Body of pancreas (tissue), 4 donors: ENCODE measurements around the gene C2orf49. TPM values are rescaled to one million over a fixed set of nuclear protein-coding genes. Genes with fewer than 3 reads are reported as not detected.

Experiments
- ATAC-seq: fragments of 150-250 bp; one replicate; pipeline ENCODE4 v1.9.1; 2016
- DNase-seq, 4 donors: peaks; one replicate each; pipeline ENCODE4 v3.0.0-alpha.2; 2019
- H3K27ac ChIP-seq, 4 donors: fragments of 200-600 bp; sonication (generic); 1 replicate in 3 of 4; 2 replicates in 1 of 4; pipeline versions ENCODE4 v1.5.1 to v1.6.1; 2016 to 2019; ENCODE audit warnings: mild to moderate bottlenecking in 1 of 4, mixed read lengths in 1 of 4, moderate library complexity in 1 of 4
- H3K27me3 ChIP-seq, 2 donors: fragments of 200-600 bp; sonication (generic); one replicate each; pipeline ENCODE4 v1.6.0; 2016; ENCODE audit warnings: mild to moderate bottlenecking in 1 of 2
- H3K36me3 ChIP-seq, 2 donors: fragments of 200-600 bp; sonication (generic); replicated peaks in 1 of 2; 2 replicates each; pipeline ENCODE4 v1.5.1; 2016; ENCODE audit warnings: low read depth in 2 of 2; ENCODE audit not compliant: insufficient read depth in 1 of 2
- H3K4me1 ChIP-seq: fragments of 200-600 bp; sonication (generic); one replicate; pipeline ENCODE4 v1.6.0; 2016
- H3K4me3 ChIP-seq, 2 donors: fragments of 200-600 bp; sonication (generic); 1 replicate in 1 of 2; 2 replicates in 1 of 2; pipeline ENCODE4 v1.5.1; 2016 to 2019
- H3K9me3 ChIP-seq, 3 donors: fragments of 200-600 bp; sonication (generic); 1 replicate in 2 of 3; 2 replicates in 1 of 3; pipeline ENCODE4 v1.5.1; 2016
- POLR2A ChIP-seq, 3 donors: fragments of 450-650 bp; IDR thresholded peaks; one replicate each; pipeline ENCODE4 v1.6.1; 2016; ENCODE audit warnings: antibody characterized with exemption in 3 of 3, mild to moderate bottlenecking in 2 of 3
- WGBS, 2 donors: methylation state at CpG; one replicate each; pipeline ENCODE4 v1.1.5; 2017; 5-methylcytosine and 5-hydroxymethylcytosine counted together
- intact Hi-C: fragments of 100-400 bp; cut with DNase I; formaldehyde crosslinking; loops from one replicate; pipeline ENCODE4 v1.15.1; 2023
- total RNA-seq, 2 donors: library from RNA; depleted of rRNA; stranded (reverse); fragments of >200 nt; gene quantifications; one replicate each; pipeline ENCODE4 v1.1.0, GENCODE V29; 2016
- TF ChIP-seq, protein P1 (sequence below), 7 experiments: fragments of 450-650 bp in 4 of 7; fragments of 200-600 bp in 3 of 7; sonication (generic) in 3 of 7; IDR thresholded peaks; one replicate each; pipeline ENCODE4 v1.5.1; 2016 to 2019; ENCODE audit warnings: antibody characterized with exemption in 7 of 7

The C2orf49 gene
- total RNA-seq, 2 donors from 2014 or later: 7.9 to 15.3 TPM

DNA sequence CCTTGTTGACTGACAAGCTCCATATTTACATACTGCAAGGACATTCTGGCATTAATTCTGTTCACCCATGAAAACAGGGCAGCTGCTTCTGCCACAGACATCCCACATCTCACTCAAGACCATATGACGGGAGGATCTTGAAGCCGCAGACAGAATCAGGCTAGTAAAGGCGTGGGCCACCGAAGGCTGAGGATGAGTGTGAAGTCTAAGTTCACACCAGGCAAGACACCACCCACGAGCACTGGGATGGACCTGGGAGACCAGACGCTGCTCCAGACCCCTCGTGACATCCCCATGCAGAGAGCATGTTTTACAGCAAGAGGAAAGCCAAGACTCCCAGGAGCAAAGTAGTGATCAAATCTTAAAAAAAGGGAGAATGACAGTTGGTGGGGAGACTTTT, 58.4 kb downstream of the C2orf49 start:
- Histone ChIP-seq H3K4me3 (no peak overlapping the region), H3K9me3 (no peaks in the 10 kb centered on the region), H3K36me3 (no peaks in the 10 kb centered on the region), H3K27ac (no peak overlapping the region), H3K4me1 (peaks cover 12% of the 10 kb centered on the region), H3K27me3 (peaks cover 0 to 17% of the 10 kb centered on the region in 2 donors)
- TF ChIP-seq POLR2A (IDR thresholded peaks at IDR 0.05): no peak
- TF ChIP-seq, protein P1, sequence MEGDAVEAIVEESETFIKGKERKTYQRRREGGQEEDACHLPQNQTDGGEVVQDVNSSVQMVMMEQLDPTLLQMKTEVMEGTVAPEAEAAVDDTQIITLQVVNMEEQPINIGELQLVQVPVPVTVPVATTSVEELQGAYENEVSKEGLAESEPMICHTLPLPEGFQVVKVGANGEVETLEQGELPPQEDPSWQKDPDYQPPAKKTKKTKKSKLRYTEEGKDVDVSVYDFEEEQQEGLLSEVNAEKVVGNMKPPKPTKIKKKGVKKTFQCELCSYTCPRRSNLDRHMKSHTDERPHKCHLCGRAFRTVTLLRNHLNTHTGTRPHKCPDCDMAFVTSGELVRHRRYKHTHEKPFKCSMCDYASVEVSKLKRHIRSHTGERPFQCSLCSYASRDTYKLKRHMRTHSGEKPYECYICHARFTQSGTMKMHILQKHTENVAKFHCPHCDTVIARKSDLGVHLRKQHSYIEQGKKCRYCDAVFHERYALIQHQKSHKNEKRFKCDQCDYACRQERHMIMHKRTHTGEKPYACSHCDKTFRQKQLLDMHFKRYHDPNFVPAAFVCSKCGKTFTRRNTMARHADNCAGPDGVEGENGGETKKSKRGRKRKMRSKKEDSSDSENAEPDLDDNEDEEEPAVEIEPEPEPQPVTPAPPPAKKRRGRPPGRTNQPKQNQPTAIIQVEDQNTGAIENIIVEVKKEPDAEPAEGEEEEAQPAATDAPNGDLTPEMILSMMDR (IDR thresholded peaks at IDR 0.05): no peak
- no peak for ATAC-seq
- intact Hi-C loops: no loop called here
- 85 to 86% methylated on average over 7 of the region's 7 CpGs for WGBS, 2 donors
- no peak for DNase-seq

DNA sequence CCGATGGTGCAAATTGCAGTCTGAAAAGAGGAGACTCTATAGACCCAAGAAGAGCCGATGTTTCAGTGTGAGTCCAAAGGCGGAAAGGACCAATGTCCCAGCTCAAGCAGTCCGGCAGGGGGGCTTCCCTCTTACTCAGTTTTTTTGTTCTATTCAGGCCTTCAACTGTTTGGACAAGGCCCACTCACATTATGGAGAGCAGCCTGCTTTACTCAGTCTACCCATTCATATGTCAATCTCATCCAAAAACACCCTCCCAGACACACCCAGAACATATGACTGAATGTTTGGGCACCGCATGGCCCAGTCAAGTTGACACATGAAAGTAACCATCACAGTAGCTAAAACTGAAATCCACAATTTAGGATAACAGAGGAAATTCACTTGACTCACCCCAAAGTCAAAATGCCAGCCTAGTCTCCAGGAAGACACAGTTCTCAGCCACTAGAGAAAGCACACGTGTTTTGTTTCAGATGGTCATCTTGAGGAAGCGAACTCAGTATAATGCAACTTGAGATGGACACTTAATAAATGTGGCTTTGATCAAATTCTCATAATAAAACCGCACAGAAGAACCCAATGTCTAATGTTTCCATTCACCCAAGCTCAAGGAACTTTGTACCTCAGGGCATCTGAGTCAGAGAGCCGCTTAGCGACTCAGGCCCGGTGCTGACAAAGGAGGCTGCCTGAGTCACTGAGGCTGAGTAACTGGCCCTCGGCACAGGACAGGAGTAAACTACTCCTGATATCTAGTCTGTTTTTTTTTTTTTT, 59.1 kb downstream of the C2orf49 start:
- Histone ChIP-seq H3K4me3 (no peak overlapping the region), H3K27ac (no peak overlapping the region), H3K36me3 (no peaks in the 10 kb centered on the region), H3K9me3 (no peaks in the 10 kb centered on the region), H3K4me1 (peaks cover 12% of the 10 kb centered on the region), H3K27me3 (peaks cover 0 to 17% of the 10 kb centered on the region in 2 donors)
- ATAC-seq (no peak), DNase-seq (peak in 1 of 4 donors; percentile 25)
- TF ChIP-seq, protein P1 (IDR thresholded peaks at IDR 0.05): no peak
- TF ChIP-seq POLR2A (IDR thresholded peaks at IDR 0.05): no peak
- intact Hi-C loops: no loop called here
- 89% methylated on average over 12 of the region's 12 CpGs for WGBS, 2 donors

DNA sequence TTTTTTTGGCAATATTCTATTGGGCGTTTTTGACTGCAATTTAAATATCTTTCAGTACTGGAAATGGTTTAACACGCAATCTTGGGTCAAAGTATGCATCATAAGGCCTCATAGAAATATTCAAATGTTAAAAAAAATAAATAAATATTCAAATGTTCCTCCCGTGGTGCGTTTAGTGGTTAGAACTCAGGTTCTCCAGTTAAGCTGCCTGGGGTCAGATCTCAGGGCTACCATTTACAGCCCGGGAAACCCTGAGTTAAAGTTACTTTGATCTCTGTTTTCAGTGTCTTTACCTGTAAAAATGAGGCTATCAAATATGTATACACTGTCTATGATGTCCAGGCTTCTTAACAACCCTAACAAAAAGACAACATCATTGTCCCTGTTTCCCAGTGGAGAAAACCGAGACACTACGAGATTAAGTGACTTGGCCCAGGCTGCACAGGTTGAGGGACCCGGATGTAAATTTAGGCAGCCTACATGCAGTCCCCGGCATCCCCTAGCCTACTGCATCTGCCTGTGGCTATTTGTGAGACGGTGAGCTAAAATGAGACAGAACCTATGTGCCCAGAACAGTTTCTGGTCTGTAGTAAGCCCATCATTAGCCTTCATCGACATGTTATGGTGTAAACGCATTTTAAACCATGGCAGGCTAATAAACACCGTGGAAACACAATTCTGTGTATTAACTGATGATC, 59.8 kb downstream of the C2orf49 start:
- H3K4me3 ChIP-seq: no peak overlapping the region
- no peak for DNase-seq
- H3K4me1 ChIP-seq: peaks cover 12% of the 10 kb centered on the region
- H3K27me3 ChIP-seq: peaks cover 0 to 17% of the 10 kb centered on the region in 2 donors
- intact Hi-C loops: no loop called here
- H3K27ac ChIP-seq: no peak overlapping the region
- TF ChIP-seq, protein P1 (IDR thresholded peaks at IDR 0.05): no peak
- no peak for TF ChIP-seq POLR2A (IDR thresholded peaks at IDR 0.05)
- ATAC-seq: no peak
- no peaks in the 10 kb centered on the region for H3K9me3 ChIP-seq
- WGBS, 2 donors: 84 to 88% methylated on average over 13 of the region's 13 CpGs
- H3K36me3 ChIP-seq: no peaks in the 10 kb centered on the region

DNA sequence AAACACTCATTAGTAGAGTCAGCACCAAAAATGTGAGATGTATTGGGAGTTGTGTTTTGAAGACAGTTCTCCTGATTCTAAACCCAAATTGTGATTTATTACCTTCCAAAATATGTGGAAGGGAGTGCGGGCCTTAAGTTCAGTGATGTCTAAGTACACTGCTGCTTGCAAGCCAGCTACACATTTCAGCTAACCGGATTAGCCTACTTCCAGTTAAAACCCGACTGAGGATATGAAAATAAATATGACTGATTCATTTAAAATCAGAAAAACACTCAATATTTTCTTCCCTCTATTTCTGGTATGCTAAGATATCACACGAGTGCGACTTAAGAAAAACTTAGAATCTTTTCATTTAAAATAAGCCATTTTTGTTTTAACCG, 60.6 kb downstream of the C2orf49 start:
- peak overlapping the region in 2 of 4 donors; percentile 12 to 63 for H3K27ac ChIP-seq
- WGBS, 2 donors: 57 to 71% methylated on average over 6 of the region's 6 CpGs
- DNase-seq: no peak

More for the DNA sequence above, 60.6 kb downstream of the C2orf49 start:
- TF ChIP-seq POLR2A (IDR thresholded peaks at IDR 0.05): no peak
- TF ChIP-seq, protein P1 (IDR thresholded peaks at IDR 0.05): no peak
- Histone ChIP-seq H3K36me3 (no peaks in the 10 kb centered on the region), H3K4me3 (no peak overlapping the region), H3K27me3 (peaks cover 0 to 17% of the 10 kb centered on the region in 2 donors), H3K9me3 (no peaks in the 10 kb centered on the region), H3K4me1 (peaks cover 12% of the 10 kb centered on the region)
- no peak for ATAC-seq
- intact Hi-C loops: no loop called here
